ENCODE measurements around the gene USP32.

The USP32 gene

DNA sequence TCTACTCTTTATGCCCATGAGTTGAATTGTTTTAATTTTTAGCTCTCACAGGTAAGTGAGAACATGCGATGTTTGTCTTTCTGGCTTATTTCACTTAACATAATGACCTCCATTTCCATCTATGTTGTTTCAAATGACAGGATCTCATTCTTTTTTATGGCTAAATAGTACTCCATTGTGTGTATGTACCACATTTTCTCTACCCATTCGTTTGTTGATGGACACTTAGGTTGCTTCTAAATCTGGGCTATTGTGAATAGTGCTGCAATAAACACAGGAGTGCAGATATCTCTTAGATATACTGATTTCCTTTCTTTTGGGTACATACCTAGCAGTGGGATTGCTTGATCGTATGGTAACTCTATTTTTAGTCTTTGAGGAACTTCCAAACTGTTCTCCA lies 261.5 kb downstream of the USP32 start:
- no peaks in the 10 kb centered on the region for H3K27me3 ChIP-seq (ENCODE audit: low read length)
- H3K36me3 ChIP-seq (ENCODE audit: low read length): no peaks in the 10 kb centered on the region
- H3K27ac ChIP-seq (ENCODE audit: low read depth, low read length): no peak overlapping the region
- no peaks in the 10 kb centered on the region for H4K20me1 ChIP-seq (ENCODE audit: low read depth, low read length)
- H3K9ac ChIP-seq (ENCODE audit: low read length): no peak overlapping the region
- H3F3A ChIP-seq (ENCODE audit: insufficient read depth): no peaks in the 10 kb centered on the region
- no peaks in the 10 kb centered on the region for H3K9me3 ChIP-seq (ENCODE audit: insufficient read depth, low read length)
- no peak overlapping the region for H3K4me2 ChIP-seq (ENCODE audit: low read depth, low read length, poor library complexity, severe bottlenecking)
- H3K4me3 ChIP-seq (ENCODE audit: insufficient read depth, low read length, poor library complexity, severe bottlenecking): no peak overlapping the region
- H3K9me2 ChIP-seq (replicated peaks; ENCODE audit: insufficient read depth, low read length): no peaks in the 10 kb centered on the region
- TF ChIP-seq, protein P1, sequence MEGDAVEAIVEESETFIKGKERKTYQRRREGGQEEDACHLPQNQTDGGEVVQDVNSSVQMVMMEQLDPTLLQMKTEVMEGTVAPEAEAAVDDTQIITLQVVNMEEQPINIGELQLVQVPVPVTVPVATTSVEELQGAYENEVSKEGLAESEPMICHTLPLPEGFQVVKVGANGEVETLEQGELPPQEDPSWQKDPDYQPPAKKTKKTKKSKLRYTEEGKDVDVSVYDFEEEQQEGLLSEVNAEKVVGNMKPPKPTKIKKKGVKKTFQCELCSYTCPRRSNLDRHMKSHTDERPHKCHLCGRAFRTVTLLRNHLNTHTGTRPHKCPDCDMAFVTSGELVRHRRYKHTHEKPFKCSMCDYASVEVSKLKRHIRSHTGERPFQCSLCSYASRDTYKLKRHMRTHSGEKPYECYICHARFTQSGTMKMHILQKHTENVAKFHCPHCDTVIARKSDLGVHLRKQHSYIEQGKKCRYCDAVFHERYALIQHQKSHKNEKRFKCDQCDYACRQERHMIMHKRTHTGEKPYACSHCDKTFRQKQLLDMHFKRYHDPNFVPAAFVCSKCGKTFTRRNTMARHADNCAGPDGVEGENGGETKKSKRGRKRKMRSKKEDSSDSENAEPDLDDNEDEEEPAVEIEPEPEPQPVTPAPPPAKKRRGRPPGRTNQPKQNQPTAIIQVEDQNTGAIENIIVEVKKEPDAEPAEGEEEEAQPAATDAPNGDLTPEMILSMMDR (IDR thresholded peaks at IDR 0.05; ENCODE audit: insufficient read depth, low read length, poor library complexity, severe bottlenecking): no peak
- no peak for TF ChIP-seq EZH2phosphoT487 (conservative IDR thresholded peaks at IDR 0.05; ENCODE audit: low read length)
- no peaks in the 10 kb centered on the region for H3K79me2 ChIP-seq (ENCODE audit: insufficient read depth, low read length)
- no peak overlapping the region for H2AFZ ChIP-seq (ENCODE audit: low read depth, low read length, severe bottlenecking)

DNA sequence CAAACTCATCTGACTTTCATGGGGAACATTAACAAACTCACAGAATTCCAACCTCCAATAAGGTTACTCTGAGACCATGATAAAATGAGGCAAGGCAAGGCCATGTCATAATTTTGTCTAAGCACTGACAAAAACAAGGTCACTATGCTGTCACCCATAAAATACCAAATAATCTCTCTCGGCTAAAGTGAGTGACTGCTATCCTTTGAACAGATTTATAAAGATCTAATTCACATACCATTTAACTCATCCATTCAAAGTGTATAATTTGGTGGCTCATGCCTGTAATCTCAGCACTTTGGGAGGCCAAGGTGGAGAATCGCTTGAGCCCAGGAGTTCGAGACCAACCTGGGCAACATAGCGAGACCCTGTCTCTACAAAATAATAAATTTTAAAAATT lies 262.8 kb downstream of the USP32 start:
- Histone ChIP-seq H3K9ac (ENCODE audit: low read length) (no peak overlapping the region), H3K27me3 (ENCODE audit: low read length) (no peaks in the 10 kb centered on the region), H3K27ac (ENCODE audit: low read depth, low read length) (no peak overlapping the region), H3K4me3 (ENCODE audit: insufficient read depth, low read length, poor library complexity, severe bottlenecking) (no peak overlapping the region), H3K79me2 (ENCODE audit: insufficient read depth, low read length) (no peaks in the 10 kb centered on the region), H3K9me2 (replicated peaks; ENCODE audit: insufficient read depth, low read length) (no peaks in the 10 kb centered on the region), H3K9me3 (ENCODE audit: insufficient read depth, low read length) (no peaks in the 10 kb centered on the region), H4K20me1 (ENCODE audit: low read depth, low read length) (no peaks in the 10 kb centered on the region), H3F3A (ENCODE audit: insufficient read depth) (no peaks in the 10 kb centered on the region), H3K4me2 (ENCODE audit: low read depth, low read length, poor library complexity, severe bottlenecking) (no peak overlapping the region), H2AFZ (ENCODE audit: low read depth, low read length, severe bottlenecking) (no peak overlapping the region), H3K36me3 (ENCODE audit: low read length) (no peaks in the 10 kb centered on the region)
- TF ChIP-seq, protein P1 (IDR thresholded peaks at IDR 0.05; ENCODE audit: insufficient read depth, low read length, poor library complexity, severe bottlenecking): no peak

Measured in SU-DHL-6 (cell line).